NCI-H2081 (cell line): Measurements from ENCODE around the gene LMAN1L.
"Not testable (repeated sequence)": the region's sequence is repeated elsewhere in the genome, so short reads cannot be mapped to it uniquely, and the experiment has no call there.

Source experiments
- DNase-seq, 2 experiments: peaks; one replicate each; lab custom pipeline; 2025; lab: John Stamatoyannopoulos, UW

Gene LMAN1L

GRCh38 chr15:74782259-74783071, 30.2 kb upstream of the LMAN1L start:
- no peak for DNase-seq

- peak in 1 of 2 experiments; percentile 59 for DNase-seq
These were observed 29.4 kb upstream of the LMAN1L start for GRCh38 chr15:74783072-74783807.

GRCh38 chr15:74783808-74784175, 28.8 kb upstream of the LMAN1L start:
- DNase-seq: no peak

GRCh38 chr15:74784426-74785193, 28.0 kb upstream of the LMAN1L start:
- DNase-seq: no peak

- no peak for DNase-seq
These were observed 27.2 kb upstream of the LMAN1L start for GRCh38 chr15:74785194-74786032.

- DNase-seq: not testable (repeated sequence)
These were observed 26.6 kb upstream of the LMAN1L start for GRCh38 chr15:74786081-74786480.

GRCh38 chr15:74786551-74787165, 26.0 kb upstream of the LMAN1L start:
- DNase-seq: no peak

- no peak for DNase-seq
These were observed 25.2 kb upstream of the LMAN1L start for GRCh38 chr15:74787251-74788041.

- no peak for DNase-seq
These were observed 24.5 kb upstream of the LMAN1L start for GRCh38 chr15:74788042-74788682.

- no peak for DNase-seq
These were observed 23.9 kb upstream of the LMAN1L start for GRCh38 chr15:74788683-74789151.

GRCh38 chr15:74789171-74789631, 23.4 kb upstream of the LMAN1L start:
- no peak for DNase-seq

- no peak for DNase-seq
These were observed 22.9 kb upstream of the LMAN1L start for GRCh38 chr15:74789741-74790079.

- no peak for DNase-seq
These were observed 22.3 kb upstream of the LMAN1L start for GRCh38 chr15:74790080-74790916.

GRCh38 chr15:74791007-74791406, 21.6 kb upstream of the LMAN1L start:
- DNase-seq: no peak

- no peak for DNase-seq
These were observed 21.0 kb upstream of the LMAN1L start for GRCh38 chr15:74791667-74792066.

GRCh38 chr15:74792227-74793016, 20.2 kb upstream of the LMAN1L start:
- DNase-seq: no peak

- DNase-seq: no peak
These were observed 19.3 kb upstream of the LMAN1L start for GRCh38 chr15:74793135-74794028.
